AG09309 (cell line): ENCODE data around the gene DENND1A.

Experiments used
- DNase-seq: peaks from one replicate; pipeline ENCODE4 v3.0.0-alpha.2; 2010; ENCODE audit warnings: low read depth
- H3K4me3 ChIP-seq: 2 replicates; pipeline ENCODE4 v1.5.1; 2011; ENCODE audit warnings: mild to moderate bottlenecking, low read depth, low read length, moderate library complexity; ENCODE audit not compliant: control insufficient read depth
- CTCF ChIP-seq: IDR thresholded peaks from 2 replicates; pipeline ENCODE4 v1.5.1; 2011; ENCODE audit warnings: mild to moderate bottlenecking, low read depth, low read length, inconsistent platforms; ENCODE audit not compliant: insufficient read depth, control insufficient read depth; ENCODE audit errors: missing control alignments

The DENND1A gene

DNA sequence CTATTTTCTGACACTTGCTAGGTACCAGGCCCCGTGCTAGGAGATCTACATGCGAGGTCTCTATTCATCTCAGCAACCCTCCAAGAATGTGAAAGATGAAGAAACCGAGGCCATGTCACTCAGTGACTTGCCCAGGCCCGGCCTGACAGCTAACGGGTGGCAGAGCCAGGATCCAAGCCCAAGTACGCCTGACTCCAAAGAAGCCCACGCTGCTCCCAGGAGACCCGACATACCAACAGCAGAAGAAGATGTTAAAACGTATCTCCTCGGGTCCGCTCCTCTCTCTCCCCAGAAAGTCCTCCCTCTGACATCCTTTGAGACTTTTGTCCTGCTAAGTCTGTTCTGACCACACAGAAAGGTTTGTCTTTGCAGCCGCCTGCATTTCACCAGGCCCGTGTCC lies 508.7 kb downstream of the DENND1A start:
- no peak for DNase-seq
- H3K4me3 ChIP-seq = no peak overlapping the region
- TF ChIP-seq CTCF = no peak

- DNase-seq = no peak
- TF ChIP-seq CTCF = no peak
- no peak overlapping the region for H3K4me3 ChIP-seq
Observed at GRCh38 chr9:123420592-123421111, 509.3 kb downstream of the DENND1A start.

GRCh38 chr9:123419721-123420591 lies 510.0 kb downstream of the DENND1A start:
- no peak for TF ChIP-seq CTCF
- no peak overlapping the region for H3K4me3 ChIP-seq
- DNase-seq = no peak

- TF ChIP-seq CTCF = no peak
- no peak overlapping the region for H3K4me3 ChIP-seq
- no peak for DNase-seq
Observed at GRCh38 chr9:123419091-123419490, 510.8 kb downstream of the DENND1A start.

GRCh38 chr9:123418506-123418905 lies 511.4 kb downstream of the DENND1A start:
- no peak overlapping the region for H3K4me3 ChIP-seq
- DNase-seq = no peak
- TF ChIP-seq CTCF = no peak

DNA sequence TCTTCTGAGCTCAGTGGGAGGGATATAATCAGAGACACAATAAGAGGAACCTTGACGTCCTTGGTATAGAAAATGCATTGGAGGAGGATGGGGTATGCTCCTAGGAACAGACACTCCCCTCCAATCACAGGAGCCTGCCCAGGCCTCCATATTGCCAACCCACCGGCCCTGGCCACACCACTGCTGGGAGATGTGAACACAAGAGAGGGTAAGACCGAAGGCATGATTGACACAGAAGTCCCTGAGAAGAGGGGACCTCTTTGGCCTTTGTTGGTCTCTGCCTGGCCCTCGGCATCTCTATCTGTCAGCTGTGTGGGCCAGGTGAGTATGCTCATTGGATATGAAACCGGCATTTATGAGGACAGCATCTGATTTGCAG lies 511.9 kb downstream of the DENND1A start:
- TF ChIP-seq CTCF = no peak
- no peak for DNase-seq
- H3K4me3 ChIP-seq = no peak overlapping the region
